DOHH2 (cell line): ENCODE data around the gene POU6F1.

Experiments used
- H3F3A ChIP-seq: fragments of 200-600 bp; sonication (generic), shearing (Covaris generic); 2 replicates; pipeline ENCODE4 v1.6.0; 2016; ENCODE audit warnings: antibody characterized with exemption, mild to moderate bottlenecking; ENCODE audit not compliant: control insufficient read depth, insufficient read depth
- H3K27ac ChIP-seq: fragments of 200-600 bp; sonication (generic); 2 replicates; pipeline ENCODE4 v1.5.1; 2014; ENCODE audit warnings: low read depth, mild to moderate bottlenecking, low read length, moderate library complexity
- H3K27me3 ChIP-seq: fragments of 200-600 bp; sonication (generic); 2 replicates; pipeline ENCODE4 v1.6.1; 2014; ENCODE audit warnings: mild to moderate bottlenecking, low read length, mixed read lengths; ENCODE audit not compliant: control insufficient read depth
- H3K36me3 ChIP-seq: fragments of 200-600 bp; sonication (generic); 2 replicates; pipeline ENCODE4 v1.6.1; 2014; ENCODE audit warnings: mild to moderate bottlenecking, low read length, moderate library complexity, mixed read lengths; ENCODE audit not compliant: control insufficient read depth
- H3K4me1 ChIP-seq: fragments of 200-600 bp; sonication (generic); 2 replicates; pipeline ENCODE4 v1.6.1; 2014; ENCODE audit warnings: mild to moderate bottlenecking, low read length, mixed read lengths; ENCODE audit not compliant: control insufficient read depth
- H3K4me2 ChIP-seq: fragments of 200-600 bp; sonication (generic); 2 replicates; pipeline ENCODE4 v1.6.0; 2014; ENCODE audit warnings: mild to moderate bottlenecking, low read length, moderate library complexity
- H3K4me3 ChIP-seq: fragments of 200-600 bp; sonication (generic); 2 replicates; pipeline ENCODE4 v1.5.1; 2014; ENCODE audit warnings: mild to moderate bottlenecking, low read length, mixed read lengths
- H3K79me2 ChIP-seq: fragments of 200-600 bp; sonication (generic); 2 replicates; pipeline ENCODE4 v1.6.1; 2014; ENCODE audit warnings: mild to moderate bottlenecking, low read length, mixed read lengths; ENCODE audit not compliant: control insufficient read depth
- H3K9me2 ChIP-seq: fragments of 200-600 bp; sonication (generic); replicated peaks from 2 replicates; pipeline ENCODE4 v1.6.1; 2014; ENCODE audit warnings: mild to moderate bottlenecking, low read length, mixed read lengths; ENCODE audit not compliant: control insufficient read depth
- H3K9me3 ChIP-seq: fragments of 200-600 bp; sonication (generic); 2 replicates; pipeline ENCODE4 v1.6.1; 2014; ENCODE audit warnings: antibody characterized with exemption, low read length, mixed read lengths; ENCODE audit not compliant: control insufficient read depth, insufficient read depth
- H4K20me1 ChIP-seq: fragments of 200-600 bp; sonication (generic); 2 replicates; pipeline ENCODE4 v1.6.0; 2014; ENCODE audit warnings: low read depth, mild to moderate bottlenecking, antibody characterized with exemption, low read length, moderate library complexity; ENCODE audit not compliant: control insufficient read depth, insufficient read depth
- CTCF ChIP-seq: fragments of 200-600 bp; sonication (generic); IDR thresholded peaks from one replicate; pipeline ENCODE4 v1.5.1; 2014; ENCODE audit warnings: antibody characterized with exemption, mild to moderate bottlenecking, low read depth, low read length; ENCODE audit not compliant: poor library complexity, severe bottlenecking
- EZH2phosphoT487 ChIP-seq: fragments of 200-600 bp; sonication (generic); IDR thresholded peaks from 2 replicates; pipeline ENCODE4 v1.6.1; 2017; ENCODE audit warnings: borderline replicate concordance, mild to moderate bottlenecking, antibody characterized with exemption, low read length, moderate library complexity, mixed read lengths

POU6F1 gene

GRCh38 chr12:51174501-51174900, 43.4 kb downstream of the POU6F1 start:
- Histone ChIP-seq H3K4me1 (peaks cover 12% of the 10 kb centered on the region), H3K27ac (no peak overlapping the region), H3K4me3 (no peak overlapping the region), H3K36me3 (0 out of 2 replicates have a peak, but pooled peaks cover 3% of the 10 kb centered on the region), H3F3A (0 out of 2 replicates have a peak, but pooled peaks cover 5% of the 10 kb centered on the region), H3K27me3 (0 out of 2 replicates have a peak, but pooled peaks cover 2% of the 10 kb centered on the region), H4K20me1 (no peaks in the 10 kb centered on the region), H3K79me2 (peaks cover 30% of the 10 kb centered on the region), H3K4me2 (no peak overlapping the region), H3K9me3 (no peaks in the 10 kb centered on the region), H3K9me2 (no peaks in the 10 kb centered on the region)
- TF ChIP-seq CTCF (no peak), EZH2phosphoT487 (no peak)

GRCh38 chr12:51172515-51173431, 45.1 kb downstream of the POU6F1 start, which contains the start of gene TFCP2:
Gene TFCP2, minus strand, starts transcription at chr12:51173135. Its CDS starts 713 bp downstream, at chr12:51172422.
- Histone ChIP-seq H3K9me3 (no peaks in the 10 kb centered on the region), H3K4me2 (peak within 1 kb of the TSS; percentile 81), H3K27ac (no peak within 1 kb of the TSS), H4K20me1 (no peaks in the 10 kb centered on the region), H3F3A (0 out of 2 replicates have a peak, but pooled peaks cover 5% of the 10 kb centered on the region), H3K9me2 (no peaks in the 10 kb centered on the region), H3K79me2 (peaks cover 38% of the 10 kb centered on the region), H3K36me3 (0 out of 2 replicates have a peak, but pooled peaks cover 3% of the 10 kb centered on the region), H3K4me1 (peaks cover 12% of the 10 kb centered on the region), H3K4me3 (peak within 1 kb of the TSS; percentile 89), H3K27me3 (0 out of 2 replicates have a peak, but pooled peaks cover 2% of the 10 kb centered on the region)
- no peak for TF ChIP-seq CTCF
- no peak for TF ChIP-seq EZH2phosphoT487

GRCh38 chr12:51171884-51172514, 45.9 kb downstream of the POU6F1 start:
- Histone ChIP-seq H3F3A (0 out of 2 replicates have a peak, but pooled peaks cover 5% of the 10 kb centered on the region), H3K79me2 (peaks cover 43% of the 10 kb centered on the region), H4K20me1 (no peaks in the 10 kb centered on the region), H3K4me2 (peak overlapping the region; percentile 81), H3K9me2 (no peaks in the 10 kb centered on the region), H3K27ac (no peak overlapping the region), H3K9me3 (no peaks in the 10 kb centered on the region), H3K4me1 (peaks cover 12% of the 10 kb centered on the region), H3K36me3 (0 out of 2 replicates have a peak, but pooled peaks cover 3% of the 10 kb centered on the region), H3K27me3 (0 out of 2 replicates have a peak, but pooled peaks cover 2% of the 10 kb centered on the region), H3K4me3 (peak overlapping the region; percentile 89)
- TF ChIP-seq CTCF (no peak), EZH2phosphoT487 (no peak)
